UCSD-AML1 (cell line): ENCODE measurements around the gene VAMP7.
"Not testable (repeated sequence)": the region's sequence is repeated elsewhere in the genome, so short reads cannot be mapped to it uniquely, and the experiment has no call there.

Source experiments
- DNase-seq: peaks from one replicate; lab custom pipeline; 2025; ENCODE audit not compliant: unreplicated experiment; lab: John Stamatoyannopoulos, UW

The VAMP7 gene

GRCh38 chrX:155986995-155987394 is 105.8 kb downstream of the VAMP7 start:
- not testable (repeated sequence) for DNase-seq

GRCh38 chrX:155988859-155989258 is 107.7 kb downstream of the VAMP7 start:
- DNase-seq = no peak
